HAP-1 (cell line): ENCODE results near the gene CENPL.
"Not testable (repeated sequence)": the region's sequence is repeated elsewhere in the genome, so short reads cannot be mapped to it uniquely, and the experiment has no call there.

Experiments used
- DNase-seq, 2 experiments: peaks; one replicate each; pipeline ENCODE4 v3.0.0-alpha.2; 2016 to 2020; ENCODE audit warnings: low spot score in 2 of 2
- H3K27me3 ChIP-seq: fragments of 250-450 bp; sonication (Bioruptor Pico); 2 replicates; pipeline ENCODE4 v1.5.1; 2020; ENCODE audit warnings: low read depth, mild to moderate bottlenecking, moderate library complexity
- H3K36me3 ChIP-seq: fragments of 250-450 bp; sonication (Bioruptor Pico); replicated peaks from 2 replicates; pipeline ENCODE4 v1.5.1; 2020; ENCODE audit warnings: mild to moderate bottlenecking
- H3K4me1 ChIP-seq: fragments of 250-450 bp; sonication (Bioruptor Pico); 2 replicates; pipeline ENCODE4 v1.5.1; 2020; ENCODE audit warnings: mild to moderate bottlenecking
- H3K4me3 ChIP-seq: fragments of 250-450 bp; sonication (Bioruptor Pico); 2 replicates; pipeline ENCODE4 v1.5.1; 2020; ENCODE audit warnings: mild to moderate bottlenecking, moderate library complexity
- H3K9me3 ChIP-seq: fragments of 250-450 bp; sonication (Bioruptor Pico); 2 replicates; pipeline ENCODE4 v1.5.1; 2020; ENCODE audit warnings: mild to moderate bottlenecking, moderate library complexity
- in situ Hi-C: fragments of 300-500 bp; cut with MboI; formaldehyde crosslinking; loops from 3 replicates; pipeline ENCODE4 v1.14.3; 2020; ENCODE audit warnings: low sequenced_read_pairs, inconsistent platforms, mixed read lengths

The CENPL gene

GRCh38 chr1:173768206-173768605, 56.5 kb downstream of the CENPL start:
- DNase-seq, result no peak
- in situ Hi-C loops, result no loop called here
- Histone ChIP-seq H3K27me3 (no peaks in the 10 kb centered on the region), H3K4me3 (no peak overlapping the region), H3K4me1 (no peaks in the 10 kb centered on the region), H3K9me3 (no peaks in the 10 kb centered on the region), H3K36me3 (peaks cover 6% of the 10 kb centered on the region; the same call in 1 of the 2 replicates)

- H3K36me3 ChIP-seq, H3K4me1 ChIP-seq, in situ Hi-C loops: not testable (repeated sequence)
Observed at GRCh38 chr1:173764331-173764730, 60.4 kb downstream of the CENPL start.

GRCh38 chr1:173758980-173759379, 65.7 kb downstream of the CENPL start:
- no peaks in the 10 kb centered on the region for H3K27me3 ChIP-seq
- no peaks in the 10 kb centered on the region; the same call in 1 of the 2 replicates for H3K9me3 ChIP-seq
- no peaks in the 10 kb centered on the region for H3K4me1 ChIP-seq
- H3K36me3 ChIP-seq, result peaks cover 27% of the 10 kb centered on the region
- DNase-seq, result no peak
- H3K4me3 ChIP-seq, result no peak overlapping the region
- in situ Hi-C loops, result no loop called here

More at GRCh38 chr1:173764331-173764730, 60.4 kb downstream of the CENPL start:
- not testable (repeated sequence) for H3K4me3 ChIP-seq, H3K9me3 ChIP-seq, DNase-seq, H3K27me3 ChIP-seq

- DNase-seq, result no peak
- in situ Hi-C loops, result no loop called here
- no peaks in the 10 kb centered on the region for H3K27me3 ChIP-seq
- H3K9me3 ChIP-seq, result no peaks in the 10 kb centered on the region; the same call in 1 of the 2 replicates
- no peaks in the 10 kb centered on the region for H3K4me1 ChIP-seq
- peaks cover 27% of the 10 kb centered on the region for H3K36me3 ChIP-seq
- H3K4me3 ChIP-seq, result no peak overlapping the region
Observed at GRCh38 chr1:173758110-173758509, 66.6 kb downstream of the CENPL start.

- DNase-seq, result no peak
- H3K4me3 ChIP-seq, result no peak overlapping the region
- peaks cover 27% of the 10 kb centered on the region for H3K36me3 ChIP-seq
- H3K27me3 ChIP-seq, result no peaks in the 10 kb centered on the region
- in situ Hi-C loops, result no loop called here
- no peaks in the 10 kb centered on the region; the same call in 1 of the 2 replicates for H3K9me3 ChIP-seq
- H3K4me1 ChIP-seq, result no peaks in the 10 kb centered on the region
Observed at GRCh38 chr1:173757666-173758065, 67.0 kb downstream of the CENPL start.

GRCh38 chr1:173753830-173754229, 70.9 kb downstream of the CENPL start:
- peaks cover 20% of the 10 kb centered on the region for H3K36me3 ChIP-seq
- in situ Hi-C loops, result no loop called here

More at GRCh38 chr1:173753830-173754229, 70.9 kb downstream of the CENPL start:
- no peak overlapping the region for H3K4me3 ChIP-seq
- H3K4me1 ChIP-seq, result no peaks in the 10 kb centered on the region
- no peaks in the 10 kb centered on the region for H3K9me3 ChIP-seq
- no peaks in the 10 kb centered on the region for H3K27me3 ChIP-seq
- no peak for DNase-seq
